NAMALWA (cell line): Measurements from ENCODE around the gene GPC1.

Source experiments
- DNase-seq: peaks from one replicate; pipeline ENCODE4 v3.0.0-alpha.2; 2015; ENCODE audit warnings: low spot score

The GPC1 gene

GRCh38 chr2:240442891-240443715 lies 7.6 kb downstream of the GPC1 start:
- no peak for DNase-seq

DNA sequence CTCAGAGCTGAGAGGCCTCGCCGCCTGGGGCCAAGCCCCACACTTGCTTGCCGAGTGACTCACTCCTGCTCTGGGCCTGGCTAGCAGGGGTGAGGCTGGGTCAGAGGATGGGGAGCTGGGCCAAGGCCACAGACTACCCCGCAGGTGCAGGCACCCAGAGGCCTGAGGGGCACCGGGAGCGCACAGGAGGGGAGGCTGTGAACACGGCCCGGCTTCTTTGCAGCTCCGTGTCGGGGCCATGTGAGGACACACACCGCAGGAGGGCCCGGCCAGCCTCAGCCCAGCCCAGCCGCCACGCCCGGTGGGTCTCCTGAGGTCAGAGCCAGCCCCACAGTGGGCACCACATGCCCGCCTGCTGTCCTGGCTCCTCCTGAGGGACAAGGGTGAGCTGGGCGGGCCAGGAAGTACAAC lies 8.4 kb downstream of the GPC1 start:
- no peak for DNase-seq

DNA sequence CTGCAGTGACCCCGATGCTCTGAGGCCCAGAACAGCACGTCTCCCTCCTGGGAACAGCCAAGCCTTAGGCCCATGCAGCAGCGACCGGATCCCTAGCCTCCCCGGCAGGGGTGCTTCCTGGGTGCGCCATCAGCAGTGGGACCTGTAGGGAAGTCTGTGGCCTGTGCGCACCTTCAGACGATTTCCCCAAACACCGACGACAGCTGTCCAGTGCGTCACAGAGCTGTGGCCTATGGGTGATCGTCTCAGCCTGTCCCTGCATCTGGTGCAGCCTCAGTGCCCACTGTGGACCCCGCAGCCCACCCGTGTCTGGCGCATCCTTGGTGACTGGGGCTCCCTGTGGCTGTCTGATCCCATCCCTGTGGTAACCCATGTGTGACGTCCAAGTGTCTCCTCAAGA lies 9.0 kb downstream of the GPC1 start:
- DNase-seq: no peak

DNA sequence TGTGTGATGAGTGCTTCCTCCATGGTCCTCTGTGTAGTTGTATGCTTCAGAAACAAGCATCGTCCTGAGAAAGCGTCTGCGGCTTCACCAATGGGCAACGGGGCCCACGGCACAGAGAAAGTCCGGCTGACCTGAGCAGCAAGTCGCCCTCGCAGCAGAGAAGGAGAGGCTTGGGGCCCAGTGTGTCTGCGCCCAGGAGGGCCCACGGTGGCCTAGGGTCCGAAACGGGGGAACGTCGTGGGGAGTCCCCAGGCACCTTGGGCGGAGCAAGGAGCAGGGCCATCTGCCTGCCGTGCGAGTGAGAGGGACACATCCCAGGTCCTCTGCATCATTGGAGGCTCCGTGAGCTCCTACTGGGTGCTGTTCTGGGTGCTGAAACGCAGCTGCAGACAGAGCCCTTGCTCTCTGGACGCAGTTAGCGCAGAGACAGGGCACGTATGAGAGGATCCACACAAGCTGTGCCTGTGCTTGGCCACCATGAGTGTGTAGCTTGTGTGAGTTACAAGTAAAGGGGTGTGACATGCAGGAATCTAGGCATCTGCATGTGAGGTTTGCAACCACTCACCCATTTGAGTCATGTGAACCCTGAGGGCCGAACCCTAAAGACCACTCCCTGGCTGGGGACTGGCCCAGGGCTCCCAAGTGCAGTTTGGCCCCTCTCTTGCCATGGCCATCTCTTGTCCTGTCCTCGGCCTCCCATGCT lies 10.6 kb downstream of the GPC1 start:
- DNase-seq: no peak

DNA sequence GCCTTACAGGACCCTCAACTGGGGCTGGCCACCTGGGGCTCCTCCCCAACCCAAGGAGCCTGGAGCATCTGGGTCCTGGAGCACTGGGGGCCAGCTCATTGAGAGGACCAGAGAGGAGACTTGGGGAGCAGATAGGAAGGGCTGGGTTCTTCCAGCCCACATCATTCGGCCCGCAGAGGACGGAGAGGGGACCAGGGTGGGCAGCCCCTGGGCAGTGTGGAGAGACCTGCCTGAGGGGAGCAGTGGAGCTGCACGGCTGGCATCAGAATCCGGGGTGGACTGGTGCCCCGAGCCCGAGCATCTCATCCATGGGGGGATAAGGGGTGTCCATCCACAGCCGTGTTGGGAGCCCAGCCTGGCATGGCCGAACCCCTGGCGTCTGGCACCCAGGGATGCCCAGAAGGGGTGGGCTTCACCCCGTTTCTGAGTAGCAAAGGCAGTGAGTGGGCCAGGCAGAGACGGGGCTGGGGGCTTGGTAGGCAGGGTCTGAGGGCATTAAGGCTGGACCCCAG lies 11.3 kb downstream of the GPC1 start:
- DNase-seq: no peak

- DNase-seq: no peak
Observed at GRCh38 chr2:240447331-240447730, 11.9 kb downstream of the GPC1 start.

DNA sequence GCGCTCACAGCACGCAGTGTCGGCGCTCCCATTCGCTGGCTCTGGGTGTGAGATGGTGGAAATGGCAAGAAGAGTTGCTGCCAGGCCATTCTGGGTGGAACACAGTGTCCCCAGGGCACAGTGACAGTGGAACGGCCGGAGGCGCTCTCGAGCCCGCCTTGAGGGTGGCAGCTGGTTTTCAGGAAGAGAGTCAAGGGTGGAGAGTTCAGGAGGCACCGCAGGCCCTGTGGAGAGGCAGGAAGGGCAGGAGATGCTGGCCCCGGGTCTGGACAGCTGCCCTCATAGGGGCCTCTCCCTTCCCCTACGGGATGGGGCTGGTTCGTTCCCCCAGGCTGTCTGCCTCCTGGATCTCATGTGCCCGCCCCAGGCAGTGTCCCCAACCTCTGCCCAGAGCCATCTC lies 12.5 kb downstream of the GPC1 start:
- no peak for DNase-seq

DNA sequence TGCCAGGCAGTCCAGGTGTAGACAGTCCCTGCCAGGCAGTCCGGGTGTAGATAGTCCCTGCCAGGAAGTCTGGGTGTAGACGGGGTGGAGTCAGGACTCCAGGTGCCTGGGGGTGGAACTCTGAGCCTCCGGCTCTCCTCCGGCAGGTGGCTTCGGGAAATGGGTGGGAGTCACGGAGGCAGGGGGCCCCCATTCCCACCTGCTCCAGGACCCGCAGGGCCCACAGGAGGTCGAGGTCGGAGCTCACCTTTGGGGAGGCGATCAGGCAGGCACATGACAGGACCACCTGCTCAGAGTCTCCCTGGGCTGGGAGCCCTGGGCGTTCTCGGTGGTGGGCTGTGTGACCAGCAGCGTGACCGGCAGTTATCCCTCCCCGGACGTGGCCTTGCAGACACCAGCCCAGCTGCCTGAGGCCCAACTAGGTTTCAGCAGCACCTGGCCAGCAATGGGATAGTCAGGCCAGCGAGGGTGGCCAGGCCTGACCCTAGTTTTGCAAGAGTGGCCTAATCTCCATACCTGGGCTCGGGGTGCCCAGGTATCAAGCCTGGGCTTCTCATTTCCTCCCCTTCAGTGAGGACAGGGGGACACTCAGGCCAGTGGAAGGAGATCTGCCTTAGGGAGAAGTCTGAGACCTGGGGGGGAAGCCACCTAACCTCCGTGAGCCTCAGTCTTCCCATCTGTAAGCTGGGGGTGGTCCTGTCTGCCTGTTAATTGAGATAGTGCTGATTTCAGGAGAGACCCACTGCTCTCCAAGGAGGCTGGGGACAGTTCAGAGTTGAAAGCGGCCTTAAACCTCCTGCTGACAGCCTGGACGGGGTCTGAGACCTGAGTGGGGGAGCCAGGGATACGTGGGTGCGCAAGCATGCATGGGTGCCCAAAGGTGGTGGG lies 13.2 kb downstream of the GPC1 start:
- no peak for DNase-seq

- DNase-seq: peak; percentile 16
Observed at GRCh38 chr2:240449764-240450531, 14.5 kb downstream of the GPC1 start.

- DNase-seq: no peak
Observed at GRCh38 chr2:240450532-240451107, 15.2 kb downstream of the GPC1 start.

DNA sequence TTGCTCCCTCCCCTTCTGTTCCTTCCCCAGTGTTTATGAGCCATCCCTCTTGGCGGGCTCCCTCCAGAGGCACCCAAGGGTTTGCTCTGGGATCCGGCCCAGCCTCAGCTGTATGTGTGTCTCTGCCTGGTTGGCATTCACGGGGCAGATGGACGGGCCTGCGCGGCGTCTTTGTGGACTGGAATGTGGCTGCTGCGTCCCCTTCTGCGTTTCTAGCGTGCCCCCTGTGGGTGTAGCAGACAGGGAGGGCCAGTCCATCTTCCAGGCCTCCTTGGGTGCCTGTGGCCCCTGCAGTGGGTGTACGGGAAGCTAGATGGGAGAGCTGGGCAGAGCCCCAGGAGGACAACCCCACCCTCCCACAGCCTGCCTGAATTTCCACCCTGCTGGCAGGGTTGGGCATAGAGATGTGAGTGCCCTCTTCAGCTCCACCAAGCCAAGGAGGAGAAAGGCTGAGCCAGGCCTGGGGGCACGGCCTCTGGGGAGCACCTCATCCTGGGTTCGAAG lies 15.7 kb downstream of the GPC1 start:
- DNase-seq: no peak

- no peak for DNase-seq
Observed at GRCh38 chr2:240451791-240452461, 16.5 kb downstream of the GPC1 start.

- DNase-seq: no peak
Observed at GRCh38 chr2:240452462-240453256, 17.2 kb downstream of the GPC1 start.

DNA sequence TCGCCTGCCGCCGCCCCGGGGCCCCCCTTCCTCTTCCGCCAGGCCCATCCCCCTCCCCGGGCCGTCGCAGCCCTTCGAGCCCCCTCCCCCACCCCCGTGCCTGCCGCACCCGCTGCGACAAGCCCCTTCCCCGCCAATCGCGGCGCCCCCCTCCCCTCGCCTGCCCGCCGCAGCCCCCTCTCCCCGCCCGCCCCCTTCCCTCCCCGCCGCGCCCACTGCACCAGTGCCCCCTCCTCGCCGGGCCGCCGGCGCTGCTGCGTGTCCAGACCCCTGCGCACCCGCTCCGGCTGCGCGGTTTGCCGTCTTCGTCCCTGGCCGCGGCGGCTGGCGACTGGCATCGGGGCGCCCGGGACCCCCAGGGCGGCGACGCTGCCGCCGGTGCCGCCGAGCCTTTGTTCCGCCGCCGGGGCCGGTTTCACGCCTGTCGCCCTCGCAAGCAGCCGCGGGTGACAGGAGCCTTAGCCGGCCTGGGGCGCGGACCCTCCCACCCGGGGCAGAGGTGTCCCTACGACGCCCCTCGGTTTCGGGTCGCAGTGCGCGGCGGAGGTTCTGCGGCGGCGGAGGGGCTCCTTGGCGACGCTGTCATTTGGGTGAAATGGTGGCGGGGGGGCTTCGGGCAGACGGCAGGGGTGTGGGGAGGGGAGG lies 18.1 kb downstream of the GPC1 start:
- no peak for DNase-seq

DNA sequence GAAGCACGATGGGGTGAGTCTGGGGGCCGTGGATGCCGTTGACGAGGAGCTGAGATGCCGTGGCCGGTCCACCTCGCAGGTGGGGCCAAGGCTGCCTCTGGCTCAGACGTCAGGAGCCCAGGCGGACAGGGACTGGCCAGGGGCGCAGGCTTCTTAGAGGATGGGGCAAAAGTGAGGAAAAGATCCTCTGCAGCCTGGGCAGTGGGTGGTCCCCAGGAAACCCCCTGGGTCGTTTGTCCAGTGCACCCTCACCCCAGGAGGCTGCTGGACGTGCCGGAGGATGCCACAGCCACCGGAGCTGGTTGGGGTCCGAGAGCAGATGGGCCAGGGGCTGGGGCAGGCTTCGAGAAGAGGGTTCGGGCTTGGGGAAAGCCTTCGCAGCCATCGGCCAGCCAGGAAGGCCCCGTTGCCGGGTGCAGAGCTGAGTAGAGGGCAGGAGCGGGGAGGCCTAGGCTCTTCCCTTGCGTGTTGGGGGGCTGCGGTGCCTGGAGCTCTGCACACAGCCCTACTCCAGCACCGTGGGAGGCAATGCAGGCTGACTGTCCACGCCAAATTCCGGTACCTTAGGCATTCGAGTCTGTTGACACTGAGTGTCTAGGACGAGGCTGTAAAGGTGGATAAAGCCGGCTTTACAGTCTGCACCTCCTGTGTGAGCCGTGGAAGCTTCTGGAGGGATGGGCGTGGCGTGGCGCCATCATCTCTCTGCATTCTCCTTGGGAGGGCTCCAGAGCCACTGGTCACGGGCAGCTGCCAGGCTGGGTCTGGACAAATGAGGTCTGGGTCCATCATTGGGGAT lies 18.8 kb downstream of the GPC1 start:
- DNase-seq: no peak

DNA sequence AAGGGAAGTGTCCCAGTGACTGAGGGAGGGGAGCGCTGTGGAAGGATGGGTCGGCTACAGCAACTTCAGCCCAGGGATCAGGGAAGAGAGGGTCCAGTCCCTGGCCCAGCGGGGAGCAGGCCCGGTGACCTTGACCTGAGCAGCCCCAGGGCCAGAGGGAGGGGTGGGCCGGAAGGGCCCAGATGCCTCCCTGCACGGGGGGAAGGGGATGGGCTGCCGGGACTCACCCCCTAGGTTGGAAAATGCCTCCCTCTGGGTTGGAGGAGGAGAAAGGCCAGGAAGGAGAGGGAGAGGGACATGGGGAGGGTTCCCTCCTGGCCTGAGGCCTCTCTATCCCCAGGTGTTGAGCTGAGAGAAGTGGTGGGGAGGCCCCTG lies 19.8 kb downstream of the GPC1 start:
- no peak for DNase-seq

- no peak for DNase-seq
Observed at GRCh38 chr2:240455647-240456446, 20.4 kb downstream of the GPC1 start.
